Measurements from ENCODE around the gene CDC42SE2. TPM values are rescaled to one million over a fixed set of nuclear protein-coding genes. Genes with fewer than 3 reads are reported as not detected.

CDC42SE2 gene
- total RNA-seq, 6 donors from 2014 or later, result 13.6 to 92.1 (median 36.5) TPM

GRCh38 chr5:131221008-131221703, 42.7 kb upstream of the CDC42SE2 start:
- no peaks in the 10 kb centered on the region for H3K4me1 ChIP-seq
- WGBS, 2 donors, result 88 to 95% methylated on average over 10 of the region's 10 CpGs
- no peaks in the 10 kb centered on the region for H3K36me3 ChIP-seq
- no peak for TF ChIP-seq POLR2AphosphoS5 (IDR thresholded peaks at IDR 0.05)
- TF ChIP-seq EP300 (IDR thresholded peaks at IDR 0.05), result no peak
- no peak for TF ChIP-seq POLR2A (IDR thresholded peaks at IDR 0.05)
- TF ChIP-seq CTCF (IDR thresholded peaks at IDR 0.05), result no peak
- no peaks in the 10 kb centered on the region for H3K27me3 ChIP-seq
- H3K9me3 ChIP-seq, result no peaks in the 10 kb centered on the region
- H3K27ac ChIP-seq, result no peak overlapping the region
- no peak overlapping the region for H3K4me3 ChIP-seq
- ATAC-seq (ENCODE audit: low FRiP score in 2 of 2) (no peak), DNase-seq (no peak)

DNA sequence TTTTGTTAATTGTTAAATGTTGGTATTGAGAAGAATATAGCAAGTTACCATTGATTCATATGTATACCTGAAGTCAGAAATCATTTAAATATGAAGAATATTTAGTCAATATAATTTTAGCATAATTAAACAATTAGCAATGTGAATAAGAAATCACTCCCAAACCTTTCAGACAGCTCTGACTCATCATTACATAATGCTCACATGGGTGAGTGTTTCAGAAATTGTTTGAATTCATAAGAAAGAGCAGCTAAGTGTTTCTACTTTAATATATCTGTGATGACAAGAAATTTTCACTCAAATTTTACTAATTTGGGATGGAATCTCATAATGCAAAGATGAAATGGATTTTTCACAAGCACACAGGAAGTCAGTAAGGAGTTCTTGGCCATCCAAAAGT, 42.0 kb upstream of the CDC42SE2 start:
- Histone ChIP-seq H3K27me3 (no peaks in the 10 kb centered on the region), H3K27ac (no peak overlapping the region), H3K4me3 (no peak overlapping the region), H3K4me1 (no peaks in the 10 kb centered on the region), H3K36me3 (no peaks in the 10 kb centered on the region), H3K9me3 (no peaks in the 10 kb centered on the region)
- ATAC-seq (ENCODE audit: low FRiP score in 2 of 2) (no peak), DNase-seq (no peak)
- no peak for TF ChIP-seq EP300 (IDR thresholded peaks at IDR 0.05)
- no peak for TF ChIP-seq CTCF (IDR thresholded peaks at IDR 0.05)
- TF ChIP-seq POLR2A (IDR thresholded peaks at IDR 0.05), result no peak
- TF ChIP-seq POLR2AphosphoS5 (IDR thresholded peaks at IDR 0.05), result no peak

DNA sequence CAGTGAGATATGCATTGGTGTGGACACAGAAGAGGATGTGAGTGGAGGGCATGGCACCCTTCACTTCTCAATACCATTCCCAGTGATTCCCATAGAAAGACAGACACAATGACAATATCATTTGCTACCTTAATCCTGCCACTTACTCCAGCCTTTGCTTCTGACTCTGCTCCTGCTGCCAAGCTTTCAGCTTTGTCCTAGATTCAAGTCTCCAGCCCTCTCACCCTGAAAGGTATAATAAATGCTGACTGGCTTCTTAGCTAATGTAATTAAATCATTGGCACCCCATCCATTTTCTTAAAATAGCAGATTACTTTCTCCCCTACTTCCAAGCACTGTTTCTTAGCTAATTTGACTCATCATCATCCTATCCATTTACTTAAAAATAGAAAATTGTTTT, 41.1 kb upstream of the CDC42SE2 start:
- H3K27me3 ChIP-seq, result no peaks in the 10 kb centered on the region
- H3K27ac ChIP-seq, result no peak overlapping the region
- no peak overlapping the region for H3K4me3 ChIP-seq
- DNase-seq (no peak), ATAC-seq (ENCODE audit: low FRiP score in 2 of 2) (no peak)
- H3K36me3 ChIP-seq, result no peaks in the 10 kb centered on the region
- no peaks in the 10 kb centered on the region for H3K9me3 ChIP-seq
- TF ChIP-seq POLR2A (IDR thresholded peaks at IDR 0.05) (no peak), CTCF (IDR thresholded peaks at IDR 0.05) (no peak), POLR2AphosphoS5 (IDR thresholded peaks at IDR 0.05) (no peak), EP300 (IDR thresholded peaks at IDR 0.05) (no peak)
- no peaks in the 10 kb centered on the region for H3K4me1 ChIP-seq

- WGBS, 2 donors, result 89 to 93% methylated on average over 2 of the region's 2 CpGs
- no peak for TF ChIP-seq EP300 (IDR thresholded peaks at IDR 0.05)
- no peak for TF ChIP-seq POLR2A (IDR thresholded peaks at IDR 0.05)
- TF ChIP-seq POLR2AphosphoS5 (IDR thresholded peaks at IDR 0.05), result no peak
- no peak for TF ChIP-seq CTCF (IDR thresholded peaks at IDR 0.05)
- no peaks in the 10 kb centered on the region for H3K27me3 ChIP-seq
- ATAC-seq (ENCODE audit: low FRiP score in 2 of 2), result no peak
- no peak overlapping the region for H3K4me3 ChIP-seq
- H3K9me3 ChIP-seq, result no peaks in the 10 kb centered on the region
- no peaks in the 10 kb centered on the region for H3K4me1 ChIP-seq
- no peaks in the 10 kb centered on the region for H3K36me3 ChIP-seq
- H3K27ac ChIP-seq, result no peak overlapping the region
- no peak for DNase-seq
These were observed 40.0 kb upstream of the CDC42SE2 start for GRCh38 chr5:131223751-131224386.
